VCaP (cell line): ENCODE data around the gene LAMA4.

Experiments used
- H3K27ac ChIP-seq: fragments of 450-650 bp; 2 replicates; pipeline ENCODE4 v1.5.1; 2017
- CTCF ChIP-seq: fragments of 450-650 bp; conservative IDR thresholded peaks from 2 replicates; pipeline ENCODE4 v1.5.1; 2017; ENCODE audit warnings: mild to moderate bottlenecking, moderate library complexity

The LAMA4 gene

GRCh38 chr6:112225691-112226090 is 28.7 kb downstream of the LAMA4 start:
- no peak overlapping the region for H3K27ac ChIP-seq
- no peak for TF ChIP-seq CTCF

- H3K27ac ChIP-seq = no peak overlapping the region
- TF ChIP-seq CTCF = no peak
These were observed 30.3 kb downstream of the LAMA4 start for GRCh38 chr6:112224088-112224487.

- no peak overlapping the region for H3K27ac ChIP-seq
- no peak for TF ChIP-seq CTCF
These were observed 31.1 kb downstream of the LAMA4 start for GRCh38 chr6:112223070-112223861.

- no peak for TF ChIP-seq CTCF
These were observed 32.1 kb downstream of the LAMA4 start for GRCh38 chr6:112221981-112222852.

GRCh38 chr6:112221561-112221960 is 32.8 kb downstream of the LAMA4 start:
- TF ChIP-seq CTCF = no peak

More at GRCh38 chr6:112221981-112222852, 32.1 kb downstream of the LAMA4 start:
- no peak overlapping the region for H3K27ac ChIP-seq

GRCh38 chr6:112218563-112218962 is 35.8 kb downstream of the LAMA4 start:
- no peak overlapping the region for H3K27ac ChIP-seq

More at GRCh38 chr6:112221561-112221960, 32.8 kb downstream of the LAMA4 start:
- H3K27ac ChIP-seq = no peak overlapping the region

More at GRCh38 chr6:112218563-112218962, 35.8 kb downstream of the LAMA4 start:
- no peak for TF ChIP-seq CTCF
